BLaER1 treated with 17β-estradiol and CSF1 and Interleukin-3, amounts not matched to agents 10 nM and 100 nM (cell line): ENCODE results near the gene HOXD9.

Experiments used
- H3K27ac ChIP-seq, 11 experiments: shearing (Covaris generic); formaldehyde crosslinking; 2 replicates each; pipeline ENCODE4 v1.8.1; 2022
- H3K27me3 ChIP-seq, 11 experiments: shearing (Covaris generic); formaldehyde crosslinking; 2 replicates each; pipeline ENCODE4 v1.8.1; 2022
- H3K36me3 ChIP-seq, 11 experiments: shearing (Covaris generic); formaldehyde crosslinking; 2 replicates each; pipeline ENCODE4 v1.8.1; 2022
- H3K4me1 ChIP-seq, 10 experiments: shearing (Covaris generic); formaldehyde crosslinking; 2 replicates each; pipeline ENCODE4 v1.8.1; 2022
- H3K4me2 ChIP-seq, 11 experiments: shearing (Covaris generic); formaldehyde crosslinking; 2 replicates each; pipeline ENCODE4 v1.8.1; 2022
- H3K4me3 ChIP-seq, 10 experiments: shearing (Covaris generic); formaldehyde crosslinking; 2 replicates each; pipeline ENCODE4 v1.8.1; 2022
- H3K9ac ChIP-seq, 11 experiments: shearing (Covaris generic); formaldehyde crosslinking; 2 replicates each; pipeline ENCODE4 v1.8.1; 2022
- H3K9me3 ChIP-seq, 11 experiments: shearing (Covaris generic); formaldehyde crosslinking; replicated peaks in 1 of 11; 2 replicates each; pipeline ENCODE4 v1.8.1; 2022
- H4K20me1 ChIP-seq, 11 experiments: shearing (Covaris generic); formaldehyde crosslinking; 2 replicates each; pipeline ENCODE4 v1.8.1; 2022
- Cebpa-rat ChIP-seq, 11 experiments: shearing (Covaris generic); IDR thresholded peaks; 2 replicates each; pipeline ENCODE4 v1.8.1; 2022

The HOXD9 gene

DNA sequence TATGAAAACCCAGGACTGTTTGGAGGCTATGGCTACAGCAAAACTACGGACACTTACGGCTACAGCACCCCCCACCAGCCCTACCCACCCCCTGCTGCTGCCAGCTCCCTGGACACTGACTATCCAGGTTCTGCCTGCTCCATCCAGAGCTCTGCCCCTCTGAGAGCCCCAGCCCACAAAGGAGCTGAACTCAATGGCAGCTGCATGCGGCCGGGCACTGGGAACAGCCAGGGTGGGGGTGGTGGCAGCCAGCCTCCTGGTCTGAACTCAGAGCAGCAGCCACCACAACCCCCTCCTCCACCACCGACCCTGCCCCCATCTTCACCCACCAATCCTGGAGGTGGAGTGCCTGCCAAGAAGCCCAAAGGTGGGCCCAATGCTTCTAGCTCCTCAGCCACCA is 46.7 kb downstream of the HOXD9 start:
- Histone ChIP-seq H3K4me1 (no peaks in the 10 kb centered on the region), H4K20me1 (no peaks in the 10 kb centered on the region), H3K9ac (no peak overlapping the region), H3K4me3 (no peak overlapping the region), H3K27me3 (peaks cover 21 to 52% (median 41%) of the 10 kb centered on the region in 11 experiments), H3K36me3 (no peaks in the 10 kb centered on the region), H3K27ac (no peak overlapping the region), H3K4me2 (no peak overlapping the region), H3K9me3 (peaks cover 33 to 44% (median 37%) of the 10 kb centered on the region in 11 experiments)
- TF ChIP-seq Cebpa-rat (IDR thresholded peaks at IDR 0.05): no peak

- Histone ChIP-seq H3K4me3 (no peak overlapping the region), H3K4me2 (no peak overlapping the region), H3K27ac (no peak overlapping the region), H3K36me3 (no peaks in the 10 kb centered on the region), H3K9me3 (peaks cover 29 to 44% (median 37%) of the 10 kb centered on the region in 11 experiments), H3K4me1 (no peaks in the 10 kb centered on the region), H4K20me1 (no peaks in the 10 kb centered on the region), H3K27me3 (peaks cover 26 to 52% (median 42%) of the 10 kb centered on the region in 11 experiments), H3K9ac (no peak overlapping the region)
- no peak for TF ChIP-seq Cebpa-rat (IDR thresholded peaks at IDR 0.05)
Measured at GRCh38 chr2:176169711-176170110, 47.2 kb downstream of the HOXD9 start.

DNA sequence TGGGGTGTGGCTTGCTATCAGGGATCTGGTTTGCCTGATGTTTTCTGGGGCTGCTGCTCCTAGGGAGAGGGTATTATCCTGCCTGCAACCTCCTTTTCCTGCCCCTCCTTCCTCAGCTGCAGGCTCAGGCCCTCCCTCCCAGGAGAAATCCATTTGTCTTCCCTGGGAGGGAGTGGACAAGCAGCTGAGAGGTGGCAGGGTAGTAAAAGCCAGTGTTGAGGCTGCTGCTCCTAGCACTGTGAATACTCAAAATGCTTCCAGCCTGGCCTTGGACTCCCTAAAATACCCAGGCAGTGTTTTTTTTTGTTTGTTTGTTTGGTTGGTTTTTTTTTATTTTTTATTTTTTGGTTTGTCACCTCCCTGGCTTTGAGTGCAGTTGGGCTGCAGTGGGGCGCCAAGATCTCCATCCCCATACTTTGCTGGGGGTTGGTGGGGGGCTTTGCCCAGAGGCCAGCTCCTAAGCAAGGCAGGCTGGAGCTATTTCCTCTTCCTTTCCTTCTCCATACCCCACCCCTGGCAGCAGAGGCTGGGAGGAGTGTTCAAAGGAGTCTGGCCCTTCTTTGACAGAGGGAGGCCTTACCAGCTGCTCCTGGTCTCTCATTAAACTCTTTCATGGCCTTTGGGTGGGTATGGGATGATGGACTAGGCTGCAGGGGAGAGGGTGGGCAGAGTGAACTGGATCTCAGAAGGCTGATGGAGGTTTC is 48.2 kb downstream of the HOXD9 start:
- TF ChIP-seq Cebpa-rat (IDR thresholded peaks at IDR 0.05): no peak
- no peaks in the 10 kb centered on the region for H4K20me1 ChIP-seq
- H3K27me3 ChIP-seq: peaks cover 35 to 52% (median 42%) of the 10 kb centered on the region in 11 experiments
- H3K4me1 ChIP-seq: no peaks in the 10 kb centered on the region
- no peaks in the 10 kb centered on the region for H3K36me3 ChIP-seq
- H3K4me2 ChIP-seq: no peak overlapping the region
- H3K9me3 ChIP-seq: peaks cover 26 to 44% (median 35%) of the 10 kb centered on the region in 11 experiments
- H3K9ac ChIP-seq: no peak overlapping the region
- no peak overlapping the region for H3K4me3 ChIP-seq
- H3K27ac ChIP-seq: no peak overlapping the region

GRCh38 chr2:176171351-176172006 is 49.0 kb downstream of the HOXD9 start:
- Histone ChIP-seq H3K27ac (no peak overlapping the region), H3K9me3 (peaks cover 26 to 43% (median 35%) of the 10 kb centered on the region in 11 experiments), H4K20me1 (no peaks in the 10 kb centered on the region), H3K9ac (no peak overlapping the region), H3K4me2 (no peak overlapping the region), H3K27me3 (peaks cover 35 to 54% (median 47%) of the 10 kb centered on the region in 11 experiments), H3K36me3 (no peaks in the 10 kb centered on the region), H3K4me3 (no peak overlapping the region), H3K4me1 (no peaks in the 10 kb centered on the region)
- TF ChIP-seq Cebpa-rat (IDR thresholded peaks at IDR 0.05): no peak

- Histone ChIP-seq H3K4me2 (no peak overlapping the region), H3K9me3 (peaks cover 26 to 45% (median 37%) of the 10 kb centered on the region in 11 experiments), H3K27ac (no peak overlapping the region), H4K20me1 (no peaks in the 10 kb centered on the region), H3K36me3 (no peaks in the 10 kb centered on the region), H3K4me1 (no peaks in the 10 kb centered on the region), H3K27me3 (peaks cover 35 to 56% (median 50%) of the 10 kb centered on the region in 11 experiments), H3K4me3 (no peak overlapping the region), H3K9ac (no peak overlapping the region)
- no peak for TF ChIP-seq Cebpa-rat (IDR thresholded peaks at IDR 0.05)
Measured at GRCh38 chr2:176172007-176172894, 49.7 kb downstream of the HOXD9 start.

DNA sequence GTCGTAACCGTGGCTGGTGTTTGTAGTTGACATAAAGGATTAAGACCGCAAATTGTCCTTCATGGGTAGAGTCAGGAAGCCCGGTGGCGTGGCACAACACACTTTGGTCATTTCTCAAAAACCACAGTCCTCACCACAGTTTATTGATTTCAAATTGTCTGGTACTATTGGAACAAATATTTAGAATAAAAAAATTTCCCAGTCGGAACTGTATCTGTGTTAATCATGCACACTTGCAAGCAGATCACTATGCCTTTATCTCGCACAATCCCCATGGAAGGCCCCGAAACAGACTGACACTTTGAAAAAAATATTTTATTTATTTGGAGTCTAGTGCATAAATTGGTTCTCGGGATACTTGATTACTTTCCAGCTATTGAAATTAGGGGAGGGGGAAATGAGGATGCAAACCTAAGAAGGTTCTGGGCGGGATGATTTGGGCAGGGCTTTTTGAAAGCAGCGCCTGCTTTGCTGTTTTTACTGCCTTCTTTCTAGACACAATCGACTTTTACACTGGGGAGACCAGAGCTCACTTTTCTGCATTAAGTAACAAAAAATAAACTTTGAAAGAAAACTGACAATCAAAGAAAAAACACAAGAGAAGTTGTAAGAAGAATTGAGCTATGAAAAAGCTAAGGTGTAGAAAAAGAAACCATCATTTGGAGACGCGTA is 50.5 kb downstream of the HOXD9 start:
- H4K20me1 ChIP-seq: no peaks in the 10 kb centered on the region
- no peak overlapping the region for H3K27ac ChIP-seq
- H3K4me3 ChIP-seq: no peak overlapping the region
- no peak overlapping the region for H3K9ac ChIP-seq
- H3K27me3 ChIP-seq: peaks cover 35 to 64% (median 58%) of the 10 kb centered on the region in 11 experiments
- TF ChIP-seq Cebpa-rat (IDR thresholded peaks at IDR 0.05): no peak
- H3K9me3 ChIP-seq: peaks cover 32 to 53% (median 44%) of the 10 kb centered on the region in 11 experiments
- no peaks in the 10 kb centered on the region for H3K4me1 ChIP-seq
- no peak overlapping the region for H3K4me2 ChIP-seq
- H3K36me3 ChIP-seq: no peaks in the 10 kb centered on the region

- no peak overlapping the region for H3K27ac ChIP-seq
- peaks cover 38 to 60% (median 49%) of the 10 kb centered on the region in 11 experiments for H3K9me3 ChIP-seq
- no peak overlapping the region for H3K9ac ChIP-seq
- no peaks in the 10 kb centered on the region for H3K36me3 ChIP-seq
- H3K4me2 ChIP-seq: no peak overlapping the region
- no peaks in the 10 kb centered on the region for H4K20me1 ChIP-seq
- no peak overlapping the region for H3K4me3 ChIP-seq
- no peak for TF ChIP-seq Cebpa-rat (IDR thresholded peaks at IDR 0.05)
- peaks cover 35 to 72% (median 65%) of the 10 kb centered on the region in 11 experiments for H3K27me3 ChIP-seq
- no peaks in the 10 kb centered on the region for H3K4me1 ChIP-seq
Measured at GRCh38 chr2:176173567-176174381, 51.3 kb downstream of the HOXD9 start.

DNA sequence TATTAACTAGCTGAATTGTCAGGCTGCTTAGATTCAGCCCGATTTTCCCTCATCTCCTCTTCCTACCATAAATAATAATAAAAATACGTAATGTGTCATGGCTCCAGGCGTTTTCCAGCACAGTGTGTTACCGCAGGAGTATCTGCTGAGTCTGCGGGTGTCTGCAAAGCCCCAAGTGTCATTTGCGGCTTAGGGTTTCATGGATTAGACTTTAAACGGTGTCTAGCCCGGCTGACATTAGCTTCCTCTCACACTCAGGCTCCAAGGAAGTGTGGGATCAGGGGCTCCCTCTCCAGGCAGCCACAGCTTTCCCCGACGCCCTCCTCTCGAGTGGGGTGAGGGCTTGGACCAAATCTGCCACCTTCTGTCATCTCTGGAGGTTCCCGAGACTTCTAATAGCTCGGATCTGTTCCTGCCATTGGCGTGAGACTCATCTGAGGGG is 51.9 kb downstream of the HOXD9 start:
- H3K9me3 ChIP-seq: peaks cover 38 to 60% (median 49%) of the 10 kb centered on the region in 11 experiments
- H3K27ac ChIP-seq: no peak overlapping the region
- no peaks in the 10 kb centered on the region for H4K20me1 ChIP-seq
- no peak for TF ChIP-seq Cebpa-rat (IDR thresholded peaks at IDR 0.05)
- no peak overlapping the region for H3K9ac ChIP-seq
- H3K4me1 ChIP-seq: no peaks in the 10 kb centered on the region
- H3K27me3 ChIP-seq: peaks cover 35 to 78% (median 69%) of the 10 kb centered on the region in 11 experiments
- H3K4me3 ChIP-seq: no peak overlapping the region
- H3K4me2 ChIP-seq: no peak overlapping the region
- no peaks in the 10 kb centered on the region for H3K36me3 ChIP-seq
